ENCODE results near the gene SATB2.

SATB2 gene

DNA sequence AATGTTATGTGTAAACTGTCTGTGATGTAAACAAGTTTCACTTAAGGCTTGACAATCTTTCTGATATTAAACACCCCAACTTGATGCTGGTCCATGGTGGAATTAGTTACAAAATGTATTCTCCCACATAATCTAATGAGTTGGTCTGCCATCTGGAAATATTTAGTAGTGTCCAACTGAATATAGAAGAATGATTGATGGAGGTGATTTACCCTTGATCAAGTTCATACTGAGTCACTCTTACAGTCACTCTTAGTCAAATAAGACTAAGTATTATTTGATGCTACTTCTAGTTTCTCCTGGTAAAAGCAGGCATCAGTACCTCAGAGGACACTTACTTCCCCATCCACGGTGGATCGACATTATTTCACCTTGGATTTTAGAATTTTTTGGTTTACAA, 198.1 kb downstream of the SATB2 start:
- DNase-seq (ENCODE audit: low read depth in 2 of 3, low spot score in 1 of 3) = no peak

DNA sequence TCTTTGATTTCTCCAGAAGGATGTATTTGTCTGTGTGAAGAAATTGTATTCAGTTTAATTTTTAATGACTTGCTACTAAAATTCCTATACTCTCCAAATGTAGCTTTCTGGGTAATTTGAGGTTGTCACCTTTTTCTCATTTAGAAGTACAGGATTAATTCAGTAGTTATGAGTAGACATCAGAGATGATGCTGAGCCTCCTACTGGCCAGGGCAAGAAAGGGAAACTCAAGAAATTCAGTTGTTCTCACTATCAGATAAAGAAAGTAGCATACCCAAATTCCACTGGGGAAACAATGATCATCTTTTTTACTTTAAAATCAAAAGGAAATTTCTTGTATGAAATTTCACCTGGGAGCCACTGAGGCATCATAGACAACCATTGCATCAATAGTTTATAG, 199.4 kb downstream of the SATB2 start:
- DNase-seq (ENCODE audit: low read depth in 2 of 3, low spot score in 1 of 3) = no peak

DNA sequence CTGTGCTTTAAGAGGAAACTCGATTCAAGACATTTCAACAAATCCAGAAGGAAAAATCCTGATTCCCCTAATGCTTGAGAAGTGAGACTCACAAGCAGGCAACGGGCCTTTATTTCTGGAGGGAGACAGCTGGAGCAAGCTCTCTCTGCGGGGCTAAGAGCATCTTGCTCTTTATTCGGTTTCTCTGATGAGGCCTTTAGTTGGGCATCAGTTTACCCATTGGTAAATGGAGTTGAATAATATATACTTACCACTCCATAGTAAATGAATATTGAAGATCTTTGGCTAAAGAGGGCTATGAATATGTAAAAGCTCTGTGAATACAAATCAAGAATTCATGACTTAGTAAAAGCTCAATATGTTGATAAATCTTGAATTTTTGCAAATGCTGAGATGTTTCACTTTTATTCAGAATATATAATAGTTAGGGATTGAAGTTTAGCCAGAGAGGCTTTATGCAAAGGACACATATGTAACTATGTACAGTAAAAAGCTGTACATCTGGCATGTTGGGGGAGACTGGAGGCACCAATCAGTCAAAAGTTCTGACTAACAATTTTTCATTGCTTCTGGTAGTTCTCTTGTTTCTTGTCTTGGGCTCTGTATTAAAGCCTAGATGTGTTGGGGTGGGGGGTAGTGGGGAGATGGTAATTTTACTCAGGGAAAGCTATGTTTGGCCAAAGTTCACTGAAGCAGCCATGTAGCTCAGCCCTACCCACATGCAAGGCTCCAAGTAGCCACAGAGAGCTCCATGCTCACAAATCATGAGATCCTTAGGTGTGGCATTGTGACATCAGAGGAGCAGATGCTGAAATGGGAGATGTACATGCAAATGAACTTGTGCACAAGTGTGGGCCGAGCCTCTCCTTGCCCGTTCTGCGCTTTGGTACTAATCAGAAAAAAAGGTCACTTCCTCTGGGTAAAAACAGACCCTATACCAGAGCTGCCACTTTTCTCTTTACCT, 200.2 kb downstream of the SATB2 start:
- DNase-seq (ENCODE audit: low read depth in 2 of 3, low spot score in 1 of 3) = no peak

DNA sequence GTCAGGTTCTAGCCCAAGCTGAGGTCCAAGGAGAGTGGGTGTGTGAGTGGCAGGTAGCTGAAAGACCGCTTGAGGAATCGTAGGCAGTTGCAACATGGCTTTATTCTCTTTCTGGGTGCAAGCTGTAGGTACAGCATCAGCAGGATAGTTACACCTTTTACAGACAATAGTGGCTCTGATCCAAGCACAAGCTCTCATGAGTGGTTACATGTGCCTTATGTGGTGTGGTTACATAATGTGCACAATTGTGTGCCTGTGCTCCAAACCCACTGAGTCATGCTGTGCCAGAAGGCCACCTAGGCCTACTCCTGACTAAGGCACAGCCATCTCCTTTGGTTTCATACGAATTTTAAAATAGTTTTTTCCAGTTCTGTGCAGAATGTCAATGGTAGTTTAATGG, 227.6 kb downstream of the SATB2 start:
- no peak for DNase-seq (ENCODE audit: low read depth in 2 of 3, low spot score in 1 of 3)

DNA sequence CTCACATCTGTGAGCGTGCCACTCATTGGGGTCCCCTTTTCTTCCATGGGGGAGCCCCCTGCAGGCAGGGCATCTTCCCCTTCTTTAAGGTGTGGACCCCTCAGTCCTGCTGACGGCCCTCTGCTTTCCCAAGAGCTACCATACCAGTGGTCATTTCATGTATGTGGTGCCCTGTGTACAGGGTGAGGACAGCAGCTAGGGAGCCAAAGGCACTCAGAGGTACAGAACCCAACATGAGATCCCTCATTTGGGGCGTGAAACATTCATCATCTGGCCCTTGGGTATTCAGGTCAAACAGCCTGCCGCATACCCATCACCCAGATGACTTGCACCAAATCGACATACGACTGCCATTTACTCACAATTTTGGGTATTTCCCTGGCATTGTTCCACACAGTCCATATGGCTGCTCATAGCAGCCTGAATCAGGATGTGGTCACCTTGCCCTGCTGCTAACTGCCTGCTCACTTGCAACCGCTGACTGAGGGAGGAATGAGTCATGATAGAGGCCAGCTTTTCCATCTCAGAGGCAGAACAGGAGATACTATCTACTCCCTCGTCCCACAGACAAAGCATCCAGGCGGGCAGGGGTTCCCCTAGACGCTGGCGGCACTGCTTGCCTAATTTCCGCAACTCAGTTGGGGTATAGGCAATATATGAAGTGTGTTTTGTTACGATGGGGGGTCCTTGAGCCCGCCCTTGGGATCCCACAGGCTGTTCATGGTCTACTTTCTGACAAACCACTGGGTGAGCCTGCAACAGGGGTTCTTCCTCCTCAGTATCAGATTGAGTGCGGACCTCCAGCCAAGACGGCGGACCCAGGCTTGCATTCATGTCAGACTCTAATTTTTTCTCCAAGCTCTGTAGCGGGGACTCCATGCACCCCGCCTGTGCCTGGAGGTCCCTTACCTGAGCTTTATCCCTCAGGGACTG, 228.6 kb downstream of the SATB2 start:
- peak; percentile 5 to 13 (median 9) for DNase-seq (ENCODE audit: low read depth in 2 of 3, low spot score in 1 of 3)

DNA sequence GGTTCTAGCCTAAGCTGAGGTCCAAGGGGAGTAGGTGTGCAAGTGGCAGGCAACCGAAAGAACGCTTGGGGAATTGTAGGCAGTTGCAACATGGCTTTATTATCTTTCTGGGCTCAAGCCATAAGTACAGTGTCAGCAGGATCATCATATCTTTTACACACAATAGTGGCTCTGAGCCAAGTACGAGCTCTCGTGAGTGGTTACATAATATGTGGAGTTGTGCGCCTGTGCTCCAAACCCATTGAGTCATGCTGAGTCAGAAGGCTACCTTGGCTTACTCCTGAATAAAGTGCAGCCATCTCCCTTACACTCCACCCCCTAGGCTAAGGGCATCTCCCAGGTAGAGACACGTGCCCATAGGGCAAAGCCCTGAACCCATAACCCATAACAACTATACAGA, 233.9 kb downstream of the SATB2 start:
- no peak for DNase-seq (ENCODE audit: low read depth in 2 of 3, low spot score in 1 of 3)

DNA sequence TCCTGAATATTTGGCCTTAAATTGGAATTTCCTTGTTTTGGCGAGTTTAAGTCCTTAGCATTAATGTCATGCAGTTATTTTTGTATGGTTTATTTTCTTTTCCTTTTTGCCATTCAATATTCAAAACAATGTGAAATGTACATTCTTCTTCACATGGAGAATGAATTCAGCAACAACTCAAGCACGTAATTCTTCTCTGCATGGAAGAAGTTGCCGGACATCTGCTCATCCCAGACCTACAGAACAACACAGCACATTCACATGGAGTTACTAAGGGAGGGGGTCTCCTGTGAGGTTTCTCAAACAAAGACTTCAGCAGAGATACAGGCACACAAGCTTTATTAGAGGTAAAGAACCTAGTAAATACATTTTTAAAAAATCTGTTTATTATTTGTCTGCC, 236.8 kb downstream of the SATB2 start:
- no peak for DNase-seq (ENCODE audit: low read depth in 2 of 3, low spot score in 1 of 3)

DNA sequence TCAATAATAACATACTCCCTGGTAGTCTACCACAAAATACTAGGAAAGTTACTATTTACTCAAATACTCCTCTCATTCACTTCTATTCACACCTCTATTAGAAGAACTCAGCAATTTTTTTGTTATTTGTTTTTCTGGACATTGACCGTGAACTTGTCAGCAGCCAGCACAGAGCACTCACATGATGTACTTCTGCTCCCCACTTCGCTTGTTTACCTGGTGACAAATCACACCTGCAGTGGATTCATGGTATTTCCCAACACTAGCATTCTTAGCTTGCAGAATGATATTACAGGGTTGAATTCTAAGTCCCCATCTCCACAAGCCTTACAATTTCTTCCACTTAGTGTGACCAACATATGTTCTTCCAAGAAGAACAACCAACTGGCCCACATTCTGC, 238.2 kb downstream of the SATB2 start:
- DNase-seq (ENCODE audit: low read depth in 2 of 3, low spot score in 1 of 3) = no peak
